NCI-H82 treated with DMSO at 0.1 percent for 48 hours (cell line): ENCODE measurements around the gene OSBP.

Experiments
- DNase-seq: peaks from one replicate; lab custom pipeline; 2025; ENCODE audit not compliant: unreplicated experiment; lab: John Stamatoyannopoulos, UW

Gene OSBP

GRCh38 chr11:59607703-59608454 is 7.7 kb downstream of the OSBP start:
- no peak for DNase-seq

- DNase-seq: no peak
Observed at GRCh38 chr11:59602432-59602831, 13.1 kb downstream of the OSBP start.

GRCh38 chr11:59601788-59602187 is 13.8 kb downstream of the OSBP start:
- DNase-seq: no peak

- DNase-seq: no peak
Observed at GRCh38 chr11:59600636-59601035, 14.9 kb downstream of the OSBP start.

- DNase-seq: no peak
Observed at GRCh38 chr11:59600234-59600633, 15.3 kb downstream of the OSBP start.

GRCh38 chr11:59598961-59599360 is 16.6 kb downstream of the OSBP start:
- DNase-seq: no peak

- no peak for DNase-seq
Observed at GRCh38 chr11:59584294-59584693, 31.3 kb downstream of the OSBP start.

GRCh38 chr11:59582006-59582405 is 33.6 kb downstream of the OSBP start:
- no peak for DNase-seq

- no peak for DNase-seq
Observed at GRCh38 chr11:59578369-59578768, 37.2 kb downstream of the OSBP start.

- no peak for DNase-seq
Observed at GRCh38 chr11:59575505-59575904, 40.1 kb downstream of the OSBP start.

- DNase-seq: no peak
Observed at GRCh38 chr11:59574932-59575502, 40.6 kb downstream of the OSBP start.

GRCh38 chr11:59574467-59574866 is 41.1 kb downstream of the OSBP start:
- peak; percentile 67 for DNase-seq

GRCh38 chr11:59573216-59573615 is 42.4 kb downstream of the OSBP start:
- no peak for DNase-seq

- DNase-seq: no peak
Observed at GRCh38 chr11:59572091-59572490, 43.5 kb downstream of the OSBP start.

GRCh38 chr11:59562292-59562691 is 53.3 kb downstream of the OSBP start:
- no peak for DNase-seq

- peak; percentile 72 for DNase-seq
Observed at GRCh38 chr11:59560702-59561473, 54.7 kb downstream of the OSBP start.

- DNase-seq: peak; percentile 43
Observed at GRCh38 chr11:59560290-59560701, 55.3 kb downstream of the OSBP start.

GRCh38 chr11:59559886-59560285 is 55.7 kb downstream of the OSBP start:
- no peak for DNase-seq

- DNase-seq: no peak
Observed at GRCh38 chr11:59558270-59558643, 57.3 kb downstream of the OSBP start.

GRCh38 chr11:59556917-59557348 is 58.6 kb downstream of the OSBP start:
- DNase-seq: peak; percentile 61

GRCh38 chr11:59556115-59556916 is 59.3 kb downstream of the OSBP start:
- peak; percentile 51 for DNase-seq
